GM19372 (cell line): ENCODE results near the gene MAPK7.

Experiments
- ATAC-seq: cut with Tn5 transposase; IDR thresholded peaks from one replicate; pipeline ENCODE4 v1.9.1; 2021; ENCODE audit warnings: mild to moderate bottlenecking, low read depth, moderate library complexity; ENCODE audit not compliant: unreplicated experiment

The MAPK7 gene

GRCh38 chr17:19378416-19379360 is at the start of gene MAPK7:
Gene MAPK7 (plus strand): TSS chr17:19378498. CDS start chr17:19378901, 403 bp downstream.
- peak; percentile 3 for ATAC-seq

- no peak for ATAC-seq
Observed at GRCh38 chr17:19329136-19329535, 49.2 kb upstream of the MAPK7 start.

GRCh38 chr17:19329839-19330238 is 48.5 kb upstream of the MAPK7 start:
- ATAC-seq, result no peak

GRCh38 chr17:19330271-19330670 is 48.0 kb upstream of the MAPK7 start:
- no peak for ATAC-seq

- ATAC-seq, result no peak
Observed at GRCh38 chr17:19331134-19331533, 47.2 kb upstream of the MAPK7 start.

- no peak for ATAC-seq
Observed at GRCh38 chr17:19331543-19332245, 46.6 kb upstream of the MAPK7 start.

GRCh38 chr17:19332371-19333131 is 45.7 kb upstream of the MAPK7 start:
- no peak for ATAC-seq

- no peak for ATAC-seq
Observed at GRCh38 chr17:19333132-19333440, 45.2 kb upstream of the MAPK7 start.

- ATAC-seq, result no peak
Observed at GRCh38 chr17:19333736-19334290, 44.5 kb upstream of the MAPK7 start.

- no peak for ATAC-seq
Observed at GRCh38 chr17:19334331-19334730, 44.0 kb upstream of the MAPK7 start.

- ATAC-seq, result no peak
Observed at GRCh38 chr17:19335951-19336631, 42.2 kb upstream of the MAPK7 start.

GRCh38 chr17:19336938-19337711 is 41.2 kb upstream of the MAPK7 start:
- ATAC-seq, result no peak

- ATAC-seq, result no peak
Observed at GRCh38 chr17:19337712-19338023, 40.6 kb upstream of the MAPK7 start.

- ATAC-seq, result no peak
Observed at GRCh38 chr17:19338031-19338990, 40.0 kb upstream of the MAPK7 start.

- ATAC-seq, result no peak
Observed at GRCh38 chr17:19339341-19339815, 38.9 kb upstream of the MAPK7 start.

- ATAC-seq, result no peak
Observed at GRCh38 chr17:19341211-19341631, 37.1 kb upstream of the MAPK7 start.

- ATAC-seq, result no peak
Observed at GRCh38 chr17:19341641-19342610, 36.4 kb upstream of the MAPK7 start.
